CD14-positive monocyte (primary cell): ENCODE data around the gene PITPNM1. TPM values are rescaled to one million over a fixed set of nuclear protein-coding genes. Genes with fewer than 3 reads are reported as not detected.

Experiments
- DNase-seq, 3 donors: peaks; one replicate each; pipeline ENCODE4 v3.0.0-alpha.2; 2011 to 2022
- H2AFZ ChIP-seq: 2 replicates; pipeline ENCODE4 v1.6.0; 2012; ENCODE audit warnings: mild to moderate bottlenecking, low read depth, low read length, inconsistent platforms; ENCODE audit not compliant: insufficient read depth, poor library complexity, severe bottlenecking
- H3K27ac ChIP-seq, 2 donors: 1 replicate in 1 of 2; 2 replicates in 1 of 2; pipeline ENCODE4 v1.5.1; 2012 to 2013; ENCODE audit warnings: low read length in 2 of 2, control low read depth in 1 of 2, inconsistent platforms in 1 of 2, low read depth in 1 of 2, mild to moderate bottlenecking in 1 of 2
- H3K27me3 ChIP-seq, 2 donors: one replicate each; pipeline versions ENCODE4 v1.6.0 to v1.6.1; 2011 to 2013; ENCODE audit warnings: low read length in 2 of 2; ENCODE audit not compliant: control insufficient read depth in 2 of 2, insufficient read depth in 2 of 2
- H3K36me3 ChIP-seq, 2 donors: replicated peaks in 1 of 2; 1 replicate in 1 of 2; 2 replicates in 1 of 2; pipeline versions ENCODE4 v1.5.1 to v1.6.1; 2012 to 2013; ENCODE audit warnings: low read length in 2 of 2, control low read depth in 1 of 2, inconsistent platforms in 1 of 2, mild to moderate bottlenecking in 1 of 2; ENCODE audit not compliant: insufficient read depth in 2 of 2, control insufficient read depth in 1 of 2
- H3K4me1 ChIP-seq, 2 donors: 1 replicate in 1 of 2; 2 replicates in 1 of 2; pipeline versions ENCODE4 v1.5.1 to v1.6.1; 2012 to 2013; ENCODE audit warnings: low read length in 2 of 2, control low read depth in 1 of 2, inconsistent platforms in 1 of 2, mild to moderate bottlenecking in 1 of 2, moderate library complexity in 1 of 2; ENCODE audit not compliant: insufficient read depth in 2 of 2, control insufficient read depth in 1 of 2
- H3K4me2 ChIP-seq: replicated peaks from 2 replicates; pipeline ENCODE3; 2012; ENCODE audit warnings: low read length, moderate library complexity, mild to moderate bottlenecking; ENCODE audit not compliant: poor library complexity, severe bottlenecking; ENCODE audit errors: extremely low read depth
- H3K4me3 ChIP-seq, 3 experiments: fragments of 200-600 bp in 1 of 3; sonication (generic) in 1 of 3; replicated peaks in 1 of 3; 1 replicate in 2 of 3; 2 replicates in 1 of 3; pipeline ENCODE4 v1.5.1; 2011 to 2013; ENCODE audit warnings: low read length in 3 of 3, mild to moderate bottlenecking in 3 of 3, control low read depth in 2 of 3, low read depth in 2 of 3, inconsistent platforms in 1 of 3, moderate library complexity in 1 of 3
- H3K79me2 ChIP-seq: 2 replicates; pipeline ENCODE4 v1.6.0; 2012; ENCODE audit warnings: mild to moderate bottlenecking, control low read depth, inconsistent platforms, low read length, moderate library complexity; ENCODE audit not compliant: insufficient read depth
- H3K9ac ChIP-seq: 2 replicates; pipeline ENCODE4 v1.6.0; 2017; ENCODE audit warnings: low read length, mild to moderate bottlenecking; ENCODE audit not compliant: insufficient read depth, poor library complexity, severe bottlenecking
- H3K9me3 ChIP-seq, 2 donors: replicated peaks in 1 of 2; 1 replicate in 1 of 2; 2 replicates in 1 of 2; pipeline versions ENCODE4 v1.5.1 to v1.6.1; 2012 to 2013; ENCODE audit warnings: low read length in 2 of 2, control low read depth in 1 of 2; ENCODE audit not compliant: control insufficient read depth in 1 of 2, insufficient read depth in 1 of 2
- H4K20me1 ChIP-seq: 2 replicates; pipeline ENCODE4 v1.6.0; 2012; ENCODE audit warnings: mild to moderate bottlenecking, low read length, control low read depth, moderate library complexity; ENCODE audit not compliant: insufficient read depth
- H3K27ac Mint-ChIP-seq, 7 donors: one replicate each; pipeline ENCODE4 v1.8.0; 2020; ENCODE audit warnings: mild to moderate bottlenecking in 7 of 7, mixed read lengths in 7 of 7, moderate library complexity in 6 of 7, inconsistent platforms in 2 of 7
- H3K27me3 Mint-ChIP-seq, 3 donors: one replicate each; pipeline ENCODE4 v1.8.0; 2021 to 2022; ENCODE audit warnings: low read depth in 3 of 3, mild to moderate bottlenecking in 3 of 3, mixed read lengths in 3 of 3, moderate library complexity in 3 of 3, inconsistent platforms in 1 of 3
- H3K36me3 Mint-ChIP-seq, 2 donors: one replicate each; pipeline ENCODE4 v1.8.0; 2020; ENCODE audit warnings: mixed read lengths in 2 of 2, inconsistent platforms in 1 of 2, mild to moderate bottlenecking in 1 of 2
- H3K4me1 Mint-ChIP-seq: one replicate; pipeline ENCODE4 v1.8.0; 2020; ENCODE audit warnings: mild to moderate bottlenecking, mixed read lengths
- H3K4me3 Mint-ChIP-seq, 2 donors: one replicate each; pipeline ENCODE4 v1.8.0; 2020; ENCODE audit warnings: mild to moderate bottlenecking in 2 of 2, mixed read lengths in 2 of 2, moderate library complexity in 1 of 2
- H3K9me3 Mint-ChIP-seq, 7 donors: one replicate each; pipeline ENCODE4 v1.8.0; 2020 to 2022; ENCODE audit warnings: mixed read lengths in 7 of 7, mild to moderate bottlenecking in 6 of 7, moderate library complexity in 6 of 7, inconsistent platforms in 2 of 7
- WGBS: methylation state at CpG from one replicate; pipeline ENCODE4 v1.1.5; 2013; ENCODE audit warnings: missing lambda C conversion rate; ENCODE audit not compliant: insufficient coverage; 5-methylcytosine and 5-hydroxymethylcytosine counted together
- intact Hi-C, 2 donors: fragments of 100-400 bp; cut with micrococcal nuclease; formaldehyde crosslinking; loops; one replicate each; pipeline versions ENCODE4 v1.15.0 to v1.15.1; 2023
- polyA plus RNA-seq, 3 donors: library from polyadenylated mRNA; depleted of rRNA in 1 of 3; unstranded in 2 of 3; stranded (reverse) in 1 of 3; fragments of 300-500 nt in 2 of 3; fragments of >200 nt in 1 of 3; fragmentation: Illumina TruSeq in 2 of 3; gene quantifications; 1 replicate in 2 of 3; 2 replicates in 1 of 3; pipeline ENCODE4 v1.2.3, GENCODE V29; 2012 to 2021
- TF ChIP-seq, protein P1 (sequence below): fragments of 200-600 bp; IDR thresholded peaks from one replicate; pipeline ENCODE4 v1.8.0; 2022; ENCODE audit warnings: antibody characterized with exemption, mild to moderate bottlenecking

Gene PITPNM1
- polyA plus RNA-seq, 3 donors = 11.7 to 122 (median 22.2) TPM

DNA sequence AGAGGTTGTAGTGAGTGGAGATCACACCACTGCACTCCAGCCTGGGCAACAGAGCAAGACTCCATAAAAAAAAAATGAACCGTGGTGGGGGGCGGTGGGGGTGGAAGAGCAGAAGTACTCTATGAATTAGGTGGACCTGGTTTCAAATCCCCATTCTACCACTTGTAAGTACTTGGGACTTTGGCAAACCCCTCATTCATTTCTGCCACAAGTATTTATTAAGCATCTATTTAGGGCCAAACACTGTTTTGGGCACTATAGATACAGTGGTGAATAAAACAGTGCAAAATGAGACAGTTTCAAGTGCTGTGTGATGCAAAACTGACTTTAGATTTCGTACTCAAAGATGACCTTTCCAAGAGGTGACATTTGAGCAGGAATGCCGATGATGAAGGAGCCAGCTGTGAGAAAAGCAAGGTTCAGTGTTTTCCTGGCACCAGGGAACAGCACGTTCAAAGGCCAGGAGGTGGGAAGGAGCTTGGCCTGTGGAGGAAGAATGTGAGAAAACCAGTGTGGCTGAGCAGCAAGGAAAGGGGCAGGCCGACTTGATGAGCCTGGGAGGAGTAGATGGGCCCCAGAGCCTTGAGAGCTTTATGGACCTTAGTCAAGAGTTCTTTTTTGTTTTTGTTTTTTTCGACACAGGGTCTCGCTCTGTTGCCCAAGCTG lies 34.7 kb downstream of the PITPNM1 start:
- peaks cover 20% of the 10 kb centered on the region for H3K4me1 Mint-ChIP-seq
- Histone ChIP-seq H3K27ac (no peak overlapping the region), H3K4me3 (no peak overlapping the region), H4K20me1 (no peaks in the 10 kb centered on the region), H3K4me1 (peaks cover 13 to 30% of the 10 kb centered on the region in 2 donors), H3K36me3 (no peaks in the 10 kb centered on the region), H2AFZ (no peak overlapping the region), H3K9me3 (no peaks in the 10 kb centered on the region), H3K4me2 (no peak overlapping the region), H3K27me3 (no peaks in the 10 kb centered on the region), H3K9ac (no peak overlapping the region), H3K79me2 (no peaks in the 10 kb centered on the region)
- TF ChIP-seq, protein P1, sequence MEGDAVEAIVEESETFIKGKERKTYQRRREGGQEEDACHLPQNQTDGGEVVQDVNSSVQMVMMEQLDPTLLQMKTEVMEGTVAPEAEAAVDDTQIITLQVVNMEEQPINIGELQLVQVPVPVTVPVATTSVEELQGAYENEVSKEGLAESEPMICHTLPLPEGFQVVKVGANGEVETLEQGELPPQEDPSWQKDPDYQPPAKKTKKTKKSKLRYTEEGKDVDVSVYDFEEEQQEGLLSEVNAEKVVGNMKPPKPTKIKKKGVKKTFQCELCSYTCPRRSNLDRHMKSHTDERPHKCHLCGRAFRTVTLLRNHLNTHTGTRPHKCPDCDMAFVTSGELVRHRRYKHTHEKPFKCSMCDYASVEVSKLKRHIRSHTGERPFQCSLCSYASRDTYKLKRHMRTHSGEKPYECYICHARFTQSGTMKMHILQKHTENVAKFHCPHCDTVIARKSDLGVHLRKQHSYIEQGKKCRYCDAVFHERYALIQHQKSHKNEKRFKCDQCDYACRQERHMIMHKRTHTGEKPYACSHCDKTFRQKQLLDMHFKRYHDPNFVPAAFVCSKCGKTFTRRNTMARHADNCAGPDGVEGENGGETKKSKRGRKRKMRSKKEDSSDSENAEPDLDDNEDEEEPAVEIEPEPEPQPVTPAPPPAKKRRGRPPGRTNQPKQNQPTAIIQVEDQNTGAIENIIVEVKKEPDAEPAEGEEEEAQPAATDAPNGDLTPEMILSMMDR = no peak
- peak overlapping the region in 1 of 7 donors; percentile 2 for H3K27ac Mint-ChIP-seq
- no peaks in the 10 kb centered on the region for H3K9me3 Mint-ChIP-seq
- 97% methylated on average over 6 of the region's 8 CpGs for WGBS
- peaks cover 0 to under 1% of the 10 kb centered on the region in 2 donors for H3K36me3 Mint-ChIP-seq
- H3K27me3 Mint-ChIP-seq = peaks cover 0 to 14% (median 5%) of the 10 kb centered on the region in 3 donors
- intact Hi-C loops = no loop called here
- no peak overlapping the region for H3K4me3 Mint-ChIP-seq
- DNase-seq = no peak

- H3K9me3 ChIP-seq = no peaks in the 10 kb centered on the region
- peak overlapping the region; percentile 92 for H3K4me2 ChIP-seq
- peak overlapping the region; percentile 41 to 90 for H3K27ac ChIP-seq
- no peaks in the 10 kb centered on the region for H4K20me1 ChIP-seq
- peaks cover 7% of the 10 kb centered on the region for H3K79me2 ChIP-seq
- no peak for DNase-seq
- H3K27me3 ChIP-seq = no peaks in the 10 kb centered on the region
- Mint-ChIP-seq H3K27ac (peak overlapping the region in 5 of 7 donors; percentile 75 to 85 (median 79)), H3K4me1 (peaks cover 25% of the 10 kb centered on the region), H3K9me3 (no peaks in the 10 kb centered on the region), H3K4me3 (peak overlapping the region; percentile 69 to 85), H3K27me3 (peaks cover 0 to 12% (median 5%) of the 10 kb centered on the region in 3 donors), H3K36me3 (peaks cover 0 to 2% of the 10 kb centered on the region in 2 donors)
- TF ChIP-seq, protein P1 = peak; percentile 21
- peak overlapping the region; percentile 96 for H2AFZ ChIP-seq
- no peaks in the 10 kb centered on the region for H3K36me3 ChIP-seq
- H3K9ac ChIP-seq = peak overlapping the region; percentile 72
- peak overlapping the region; percentile 52 to 88 (median 63) for H3K4me3 ChIP-seq
- peaks cover 21 to 38% of the 10 kb centered on the region in 2 donors for H3K4me1 ChIP-seq
- intact Hi-C loops = loop anchor here (1.0 to 5.0 kb wide), 5 partner anchors 33 to 67 kb away; partner anchors contain the start of genes PPP1CA (in 1 of the 2), RPS6KB2 (in 1 of the 2) and TBC1D10C (in 1 of the 2)
- 21% methylated on average over 9 of the region's 9 CpGs for WGBS
These were observed 35.7 kb downstream of the PITPNM1 start for GRCh38 chr11:67469508-67469811.
